Fibroblast of lung (primary cell): ENCODE measurements around the gene CELA1.

ENCODE experiments used
- CTCF ChIP-seq, 2 donors: IDR thresholded peaks in 1 of 2; conservative IDR thresholded peaks in 1 of 2; 1 replicate in 1 of 2; 2 replicates in 1 of 2; pipeline ENCODE4 v1.5.1; 2011 to 2012; ENCODE audit warnings: low read length in 2 of 2, control low read depth in 1 of 2, inconsistent platforms in 1 of 2, low read depth in 1 of 2, mild to moderate bottlenecking in 1 of 2
- EZH2 ChIP-seq: IDR thresholded peaks from 2 replicates; pipeline ENCODE4 v1.5.1; 2012; ENCODE audit warnings: low read length, control low read depth, mild to moderate bottlenecking; ENCODE audit errors: missing control alignments

GRCh38 chr12:51392556-51393237 is 46.2 kb upstream of the CELA1 start:
- TF ChIP-seq CTCF (conservative IDR thresholded peaks at IDR 0.05 in 1 of 2, IDR thresholded peaks at IDR 0.05 in 1 of 2; ENCODE audit: low read depth in 1 of 2, low read length in 2 of 2) (no peak), EZH2 (no peak)
